ENCODE measurements around the gene MLC1.

GRCh38 chr22:50009765-50010675, 75.2 kb downstream of the MLC1 start:
- TF ChIP-seq POLR2A (IDR thresholded peaks at IDR 0.05; ENCODE audit: low read depth, low read length) (no peak), CTCF (conservative IDR thresholded peaks at IDR 0.05; ENCODE audit: low read depth, low read length) (no peak), USF2 (IDR thresholded peaks at IDR 0.05; ENCODE audit: low read depth, low read length) (no peak), MAFK (IDR thresholded peaks at IDR 0.05; ENCODE audit: low read depth, low read length) (no peak), MAZ (IDR thresholded peaks at IDR 0.05; ENCODE audit: borderline replicate concordance, low read depth, low read length) (no peak), RFX5 (IDR thresholded peaks at IDR 0.05; ENCODE audit: low read depth, low read length) (no peak), RAD21 (IDR thresholded peaks at IDR 0.05; ENCODE audit: low read length) (no peak), CEBPB (IDR thresholded peaks at IDR 0.05; ENCODE audit: low read depth, low read length) (no peak)
